Spleen (tissue), 7 donors: Measurements from ENCODE around the gene LCLAT1.

Source experiments
- CTCF ChIP-seq, 11 experiments: fragments of 200-600 bp in 7 of 11; fragments of 450-650 bp in 4 of 11; sonication (generic) in 4 of 11; IDR thresholded peaks in 8 of 11; conservative IDR thresholded peaks in 3 of 11; 1 replicate in 7 of 11; 2 replicates in 4 of 11; pipeline versions ENCODE4 v1.4.0 to v1.8.0; 2016 to 2021; ENCODE audit warnings: antibody characterized with exemption in 11 of 11, inconsistent platforms in 4 of 11, mild to moderate bottlenecking in 1 of 11
- POLR2A ChIP-seq, 3 donors: fragments of 450-650 bp; IDR thresholded peaks; one replicate each; pipeline ENCODE4 v1.5.1; 2017; ENCODE audit warnings: antibody characterized with exemption in 3 of 3, mild to moderate bottlenecking in 1 of 3
- donor health status: DM: no; HTN: no; CAD: no; lungs with moderate emphysema.
- donor health status: DM: no; HTN: no; CAD: no.
- donor health status: DM: no; HTN: no; CAD: no.

- TF ChIP-seq CTCF (IDR thresholded peaks at IDR 0.05 in 8 of 11, conservative IDR thresholded peaks at IDR 0.05 in 3 of 11) (no peak), POLR2A (IDR thresholded peaks at IDR 0.05) (no peak)
Observed at GRCh38 chr2:30412684-30413570, 34.1 kb upstream of the LCLAT1 start.
